Prostate gland (tissue), 2 donors: ENCODE measurements around the gene FLRT1. TPM values are rescaled to one million over a fixed set of nuclear protein-coding genes. Genes with fewer than 3 reads are reported as not detected.

ENCODE experiments used
- DNase-seq: peaks from one replicate; pipeline ENCODE4 v3.0.0-alpha.2; 2019; ENCODE audit warnings: low spot score
- H3K27ac ChIP-seq, 2 donors: fragments of 200-600 bp; sonication (generic); 2 replicates each; pipeline ENCODE4 v1.5.1; 2017 to 2019
- H3K27me3 ChIP-seq: fragments of 200-600 bp; sonication (generic); replicated peaks from 2 replicates; pipeline ENCODE4 v1.5.1; 2019; ENCODE audit not compliant: insufficient read depth
- H3K36me3 ChIP-seq, 2 donors: fragments of 200-600 bp; sonication (generic); 1 replicate in 1 of 2; 2 replicates in 1 of 2; pipeline versions ENCODE4 v1.5.1 to v1.8.1; 2017 to 2019
- H3K4me1 ChIP-seq: fragments of 200-600 bp; sonication (generic); replicated peaks from 2 replicates; pipeline ENCODE4 v1.5.1; 2019
- H3K4me3 ChIP-seq, 2 donors: fragments of 200-600 bp; sonication (generic); 2 replicates each; pipeline ENCODE4 v1.5.1; 2017 to 2019
- H3K9me3 ChIP-seq: fragments of 200-600 bp; sonication (generic); 2 replicates; pipeline ENCODE4 v1.5.1; 2017
- POLR2A ChIP-seq: fragments of 450-650 bp; IDR thresholded peaks from one replicate; pipeline ENCODE4 v1.6.1; 2016; ENCODE audit warnings: antibody characterized with exemption, mild to moderate bottlenecking
- POLR2AphosphoS5 ChIP-seq: sonication (generic); formaldehyde crosslinking; IDR thresholded peaks from one replicate; pipeline ENCODE4 v1.6.1; 2017; ENCODE audit warnings: antibody characterized with exemption
- WGBS: methylation state at CpG from one replicate; pipeline ENCODE4 v1.1.5; 2018; 5-methylcytosine and 5-hydroxymethylcytosine counted together
- intact Hi-C: fragments of 100-400 bp; cut with DNase I; formaldehyde crosslinking; loops from one replicate; pipeline ENCODE4 v1.14.2; 2022
- total RNA-seq, 2 donors: library from RNA; depleted of rRNA; stranded (reverse); fragments of >200 nt; gene quantifications; one replicate each; pipeline ENCODE4 v1.1.0, GENCODE V29; 2016
- TF ChIP-seq, protein P1 (sequence below), 4 experiments: fragments of 200-600 bp in 2 of 4; fragments of 450-650 bp in 2 of 4; sonication (generic) in 2 of 4; IDR thresholded peaks; 1 replicate in 3 of 4; 2 replicates in 1 of 4; pipeline ENCODE4 v1.5.1; 2016 to 2019; ENCODE audit warnings: antibody characterized with exemption in 4 of 4, mild to moderate bottlenecking in 2 of 4, moderate library complexity in 2 of 4

Gene FLRT1
- total RNA-seq, 2 donors from 2014 or later, result 0.36 to 0.57 TPM

DNA sequence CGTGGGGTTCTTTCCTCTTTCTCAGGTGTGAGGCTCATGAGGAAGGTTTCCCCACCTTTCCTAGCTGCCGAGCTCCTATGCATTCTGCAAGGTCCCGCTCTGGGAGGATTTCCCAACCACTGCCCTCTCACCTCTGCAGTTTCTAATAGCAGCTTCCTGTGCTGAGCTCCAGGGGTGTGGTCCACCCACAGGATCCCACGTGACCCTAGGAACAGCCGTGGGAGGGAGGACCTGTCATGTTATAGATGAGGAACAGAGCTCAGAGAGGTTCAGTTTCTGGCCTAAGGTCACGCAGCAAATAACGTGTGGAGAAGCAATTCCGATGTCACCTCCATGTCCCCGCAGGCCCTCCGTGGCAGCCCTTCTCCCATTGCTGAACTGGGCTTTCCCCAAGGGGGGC, 38.5 kb downstream of the FLRT1 start:
- H3K36me3 ChIP-seq, result no peaks in the 10 kb centered on the region
- no peak overlapping the region for H3K27ac ChIP-seq
- no peaks in the 10 kb centered on the region for H3K4me1 ChIP-seq
- H3K4me3 ChIP-seq, result no peak overlapping the region
- TF ChIP-seq POLR2AphosphoS5, result no peak
- TF ChIP-seq, protein P1, sequence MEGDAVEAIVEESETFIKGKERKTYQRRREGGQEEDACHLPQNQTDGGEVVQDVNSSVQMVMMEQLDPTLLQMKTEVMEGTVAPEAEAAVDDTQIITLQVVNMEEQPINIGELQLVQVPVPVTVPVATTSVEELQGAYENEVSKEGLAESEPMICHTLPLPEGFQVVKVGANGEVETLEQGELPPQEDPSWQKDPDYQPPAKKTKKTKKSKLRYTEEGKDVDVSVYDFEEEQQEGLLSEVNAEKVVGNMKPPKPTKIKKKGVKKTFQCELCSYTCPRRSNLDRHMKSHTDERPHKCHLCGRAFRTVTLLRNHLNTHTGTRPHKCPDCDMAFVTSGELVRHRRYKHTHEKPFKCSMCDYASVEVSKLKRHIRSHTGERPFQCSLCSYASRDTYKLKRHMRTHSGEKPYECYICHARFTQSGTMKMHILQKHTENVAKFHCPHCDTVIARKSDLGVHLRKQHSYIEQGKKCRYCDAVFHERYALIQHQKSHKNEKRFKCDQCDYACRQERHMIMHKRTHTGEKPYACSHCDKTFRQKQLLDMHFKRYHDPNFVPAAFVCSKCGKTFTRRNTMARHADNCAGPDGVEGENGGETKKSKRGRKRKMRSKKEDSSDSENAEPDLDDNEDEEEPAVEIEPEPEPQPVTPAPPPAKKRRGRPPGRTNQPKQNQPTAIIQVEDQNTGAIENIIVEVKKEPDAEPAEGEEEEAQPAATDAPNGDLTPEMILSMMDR (IDR thresholded peaks at IDR 0.05), result no peak
- no peak for TF ChIP-seq POLR2A
- DNase-seq, result no peak
- 83% methylated on average over 10 of the region's 10 CpGs for WGBS
- H3K9me3 ChIP-seq, result no peaks in the 10 kb centered on the region
- intact Hi-C loops, result no loop called here
- no peaks in the 10 kb centered on the region for H3K27me3 ChIP-seq

DNA sequence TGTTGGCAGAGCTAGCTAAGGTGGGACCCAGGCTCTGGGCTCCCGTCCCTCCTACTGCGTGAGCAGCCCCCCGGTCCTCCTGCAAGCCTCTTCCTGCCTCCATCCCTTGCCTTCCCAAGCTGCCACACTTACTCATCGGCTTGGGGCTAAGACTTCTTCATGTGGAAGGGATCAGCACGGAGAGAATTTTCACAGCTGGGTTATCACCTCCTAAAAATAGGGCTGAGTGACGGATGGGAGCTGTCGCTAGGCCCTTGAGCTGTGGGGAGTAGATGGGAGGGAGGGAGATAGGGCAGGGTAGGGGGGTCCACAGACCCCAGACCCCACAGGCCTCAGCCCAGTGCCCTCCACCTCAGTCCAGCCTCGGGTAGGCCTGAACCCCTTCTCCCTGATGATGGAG, 41.0 kb downstream of the FLRT1 start:
- H3K27me3 ChIP-seq, result no peaks in the 10 kb centered on the region
- H3K4me1 ChIP-seq, result no peaks in the 10 kb centered on the region
- 85% methylated on average over 8 of the region's 8 CpGs for WGBS
- DNase-seq, result no peak
- no peak overlapping the region for H3K27ac ChIP-seq
- no peaks in the 10 kb centered on the region for H3K9me3 ChIP-seq
- intact Hi-C loops, result no loop called here
- no peak overlapping the region for H3K4me3 ChIP-seq
- H3K36me3 ChIP-seq, result no peaks in the 10 kb centered on the region
- TF ChIP-seq POLR2A, result no peak
- TF ChIP-seq, protein P1 (IDR thresholded peaks at IDR 0.05), result no peak
- TF ChIP-seq POLR2AphosphoS5, result no peak

DNA sequence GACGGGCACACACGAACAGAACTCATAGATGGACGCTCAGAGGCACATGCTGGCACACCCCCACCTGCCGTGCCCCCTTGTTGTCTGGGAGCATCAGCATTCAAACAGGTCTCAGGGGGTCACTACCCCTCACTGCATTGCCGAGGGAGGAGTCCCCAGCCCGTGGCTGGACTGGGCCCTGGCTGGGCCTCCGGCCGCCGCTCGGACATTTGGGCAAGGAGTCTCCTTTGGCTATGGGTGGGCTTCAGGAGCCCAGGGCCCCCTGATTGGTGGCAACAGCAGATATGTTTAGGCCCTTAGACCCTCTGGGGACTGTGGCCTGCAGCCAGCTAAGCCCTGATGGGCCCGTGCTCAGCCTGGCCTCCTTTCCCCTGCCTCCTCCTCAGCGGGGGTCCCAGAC, 41.9 kb downstream of the FLRT1 start:
- no peak for DNase-seq
- Histone ChIP-seq H3K27me3 (no peaks in the 10 kb centered on the region), H3K36me3 (no peaks in the 10 kb centered on the region), H3K9me3 (no peaks in the 10 kb centered on the region), H3K27ac (no peak overlapping the region), H3K4me3 (no peak overlapping the region), H3K4me1 (no peaks in the 10 kb centered on the region)
- WGBS, result 85% methylated on average over 12 of the region's 12 CpGs
- TF ChIP-seq POLR2A (no peak), POLR2AphosphoS5 (no peak)
- TF ChIP-seq, protein P1 (IDR thresholded peaks at IDR 0.05), result no peak
- intact Hi-C loops, result no loop called here

DNA sequence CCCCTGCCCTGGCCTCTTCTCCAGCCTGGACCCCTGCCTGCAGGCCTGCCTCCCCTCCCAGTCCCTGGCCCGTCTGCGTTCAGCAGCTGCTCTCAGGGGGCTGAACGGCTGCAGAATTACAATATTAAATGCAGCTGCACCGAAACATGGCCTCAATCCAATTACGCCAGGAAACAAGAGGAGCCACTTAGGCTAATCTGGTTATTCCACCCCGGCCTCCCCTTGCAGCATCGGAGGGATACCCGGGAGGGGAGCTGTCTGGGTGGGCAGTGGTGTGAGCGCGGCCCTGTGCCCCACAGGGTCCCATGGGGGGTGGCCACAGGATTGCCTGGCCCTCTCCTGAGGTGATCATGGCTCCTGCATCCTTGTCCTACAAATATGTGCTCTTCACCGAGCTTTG, 42.6 kb downstream of the FLRT1 start:
- WGBS, result 34% methylated on average over 11 of the region's 11 CpGs
- no peak for DNase-seq
- Histone ChIP-seq H3K27ac (no peak overlapping the region), H3K4me3 (no peak overlapping the region), H3K36me3 (no peaks in the 10 kb centered on the region), H3K4me1 (no peaks in the 10 kb centered on the region), H3K9me3 (no peaks in the 10 kb centered on the region), H3K27me3 (no peaks in the 10 kb centered on the region)
- intact Hi-C loops, result no loop called here
- TF ChIP-seq POLR2AphosphoS5, result no peak
- TF ChIP-seq POLR2A, result no peak
- TF ChIP-seq, protein P1 (IDR thresholded peaks at IDR 0.05), result no peak

DNA sequence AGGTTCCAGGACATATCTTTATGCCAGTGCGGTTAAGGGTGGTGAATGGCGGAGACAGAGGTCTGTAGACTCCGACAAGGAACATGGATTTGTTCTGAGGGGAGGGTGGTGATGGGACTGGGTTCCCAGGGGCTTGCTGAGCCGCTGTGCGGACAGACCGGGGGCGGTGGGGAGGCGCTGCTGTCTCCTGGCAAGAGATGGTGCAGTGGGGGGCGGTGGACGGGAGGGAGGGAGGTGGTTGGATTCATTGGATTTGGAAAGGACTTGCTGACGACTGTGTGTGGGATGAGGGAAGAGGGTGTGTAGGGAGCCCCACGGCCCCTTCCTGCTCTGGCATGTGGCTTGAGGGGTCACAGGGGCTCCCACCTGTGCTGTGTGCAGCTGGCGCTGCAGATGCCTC, 43.2 kb downstream of the FLRT1 start:
- Histone ChIP-seq H3K27ac (no peak overlapping the region), H3K4me3 (no peak overlapping the region), H3K9me3 (no peaks in the 10 kb centered on the region), H3K4me1 (no peaks in the 10 kb centered on the region), H3K27me3 (no peaks in the 10 kb centered on the region), H3K36me3 (no peaks in the 10 kb centered on the region)
- no peak for TF ChIP-seq POLR2A
- TF ChIP-seq, protein P1 (IDR thresholded peaks at IDR 0.05), result no peak
- no peak for TF ChIP-seq POLR2AphosphoS5
- no peak for DNase-seq
- WGBS, result 55% methylated on average over 13 of the region's 13 CpGs
- intact Hi-C loops, result no loop called here
